ENCODE results near the gene ADD2. TPM values are rescaled to one million over a fixed set of nuclear protein-coding genes. Genes with fewer than 3 reads are reported as not detected.
A peak's percentile ranks its signal among the peaks of the same experiment; 100 is the strongest.

The ADD2 gene
- total RNA-seq, 1 experiment from 2014 or later: 124 TPM

DNA sequence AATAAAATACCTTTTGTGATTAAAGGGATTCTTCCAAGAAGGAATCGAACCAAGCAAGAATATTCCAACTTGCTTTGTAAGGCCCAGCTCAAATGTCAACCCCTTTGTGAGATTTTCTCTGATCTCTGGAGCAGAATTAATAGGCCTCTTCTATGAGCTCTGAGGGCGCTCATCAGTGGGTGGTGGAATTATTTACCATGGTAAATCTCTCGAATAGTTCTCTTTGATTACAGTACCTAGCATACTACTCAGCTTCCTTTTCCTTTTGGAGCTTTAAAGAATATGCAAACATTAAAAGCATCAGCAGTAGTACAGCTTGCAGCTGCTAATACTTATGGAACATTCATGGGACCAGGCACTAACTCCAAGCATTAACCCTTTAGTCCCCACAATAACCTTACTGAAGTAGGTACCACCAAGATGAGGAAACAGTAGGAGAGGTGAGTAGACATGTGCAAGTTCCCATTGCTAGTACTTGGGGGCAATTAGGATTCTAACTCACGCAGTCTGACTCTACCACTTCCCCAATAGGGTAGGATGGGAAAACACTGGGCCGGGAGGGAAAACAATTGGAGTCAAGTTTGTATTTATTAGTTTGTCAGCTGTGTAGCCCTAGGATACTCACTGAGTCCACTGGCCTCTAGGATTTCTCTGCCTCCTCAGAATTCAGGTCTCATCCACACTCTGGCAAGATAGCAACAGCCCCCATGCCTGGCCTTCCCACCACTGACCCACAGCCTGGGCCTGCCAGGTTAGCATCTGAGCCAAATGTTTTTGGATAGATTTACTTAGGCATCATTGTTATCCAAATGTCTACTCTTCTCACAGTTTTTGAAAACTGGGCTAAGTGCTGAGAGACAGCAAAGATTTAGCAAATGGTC, 21.7 kb downstream of the ADD2 start:
- H3K23ac ChIP-seq (ENCODE audit: insufficient read length, low read depth, low read length): no peak overlapping the region
- Mint-ChIP-seq H3K4me3 (peak overlapping the region in 1 of 2 experiments; percentile 38; a peak in 1 of 5 replicates), H3K36me3 (ENCODE audit: insufficient read depth in 1 of 3, low read depth in 3 of 3) (peaks cover 8 to 13% (median 10%) of the 10 kb centered on the region in 3 experiments; a peak in 6 of 7 replicates), H3K4me1 (peaks cover 52 to 53% of the 10 kb centered on the region in 2 experiments), H3K27ac (peak overlapping the region; percentile 17 to 59 (median 37); a peak in 3 of 7 replicates), H3K9me3 (peaks cover 0 to 3% of the 10 kb centered on the region in 2 experiments; a peak in 1 of 5 replicates), H3K27me3 (ENCODE audit: low read depth) (no peaks in the 10 kb centered on the region)
- TF ChIP-seq CTCF (conservative IDR thresholded peaks at IDR 0.05): no peak
- no peak overlapping the region for H3K14ac ChIP-seq (ENCODE audit: insufficient read depth, low read length)
- H4K5ac ChIP-seq (ENCODE audit: insufficient read length, low read depth, low read length): no peak overlapping the region
- no peak overlapping the region for H2BK12ac ChIP-seq (ENCODE audit: insufficient read length, low read depth, low read length)
- no peak overlapping the region for H2AK5ac ChIP-seq (ENCODE audit: insufficient read length, low read length)
- no peaks in the 10 kb centered on the region for H3K9me3 ChIP-seq (ENCODE audit: control insufficient read depth, low read depth, low read length)
- H3K79me1 ChIP-seq (ENCODE audit: insufficient read depth, low read depth, low read length, poor library complexity, severe bottlenecking): peaks cover 8% of the 10 kb centered on the region
- no peak overlapping the region for H2BK5ac ChIP-seq (ENCODE audit: insufficient read length, low read length)
- no peak overlapping the region for H3K4me2 ChIP-seq (ENCODE audit: insufficient read depth, insufficient read length, low read length)
- H3K23me2 ChIP-seq (ENCODE audit: insufficient read length, low read depth, low read length, poor library complexity, severe bottlenecking): no peaks in the 10 kb centered on the region
- H4K91ac ChIP-seq (ENCODE audit: insufficient read length, low read depth, low read length): no peak overlapping the region
- H3K9ac ChIP-seq (ENCODE audit: extremely low read depth, insufficient read length, low read length): no peak overlapping the region
- no peak overlapping the region for H3K56ac ChIP-seq (ENCODE audit: insufficient read length, low read depth, low read length)
- peaks cover 19% of the 10 kb centered on the region for H3K4me1 ChIP-seq (ENCODE audit: insufficient read depth, low read length)
- H2BK15ac ChIP-seq (ENCODE audit: low read depth, low read length): no peak overlapping the region
- H3K27me3 ChIP-seq (ENCODE audit: insufficient read depth, low read length): no peaks in the 10 kb centered on the region
- H2BK20ac ChIP-seq (ENCODE audit: low read depth, low read length, poor library complexity, severe bottlenecking): no peak overlapping the region
- no CpG with 5 or more reads among the region's 5 CpGs for WGBS (ENCODE audit: extremely low coverage, insufficient read length, low lambda C conversion rate)
- H3K4ac ChIP-seq (ENCODE audit: low read depth, low read length): no peak overlapping the region
- H3T11ph ChIP-seq (ENCODE audit: low read length): no peak overlapping the region
- H2BK120ac ChIP-seq (ENCODE audit: low read depth, low read length, poor library complexity, severe bottlenecking): no peak overlapping the region
- peaks cover 3% of the 10 kb centered on the region for H4K20me1 ChIP-seq (ENCODE audit: control insufficient read depth, insufficient read depth, insufficient read length)
- peaks cover 59% of the 10 kb centered on the region; the same call in 1 of the 2 replicates for H3K79me2 ChIP-seq (ENCODE audit: insufficient read depth, low read length)
- H3K18ac ChIP-seq (ENCODE audit: insufficient read length, low read depth, low read length): no peak overlapping the region
- H4K8ac ChIP-seq (replicated peaks; ENCODE audit: insufficient read length, low read depth, low read length): no peak overlapping the region
- DNase-seq: no peak
- no peak overlapping the region for H2AFZ ChIP-seq (ENCODE audit: low read length)
- no peak overlapping the region for H3K27ac ChIP-seq (ENCODE audit: insufficient read length, low read depth, low read length)

Data from H9 (cell line).